Smooth muscle cell (in vitro differentiated cells): ENCODE data around the gene SLC25A12. TPM values are rescaled to one million over a fixed set of nuclear protein-coding genes. Genes with fewer than 3 reads are reported as not detected.

Experiments used
- DNase-seq: peaks from one replicate; lab custom pipeline; 2025; ENCODE audit not compliant: unreplicated experiment; lab: John Stamatoyannopoulos, UW
- H2AFZ ChIP-seq: fragments of 200-600 bp; sonication (generic); 2 replicates; pipeline ENCODE4 v1.6.0; 2016; ENCODE audit warnings: antibody characterized with exemption, low read depth, mild to moderate bottlenecking
- H3F3A ChIP-seq: fragments of 200-600 bp; sonication (generic); 2 replicates; pipeline ENCODE4 v1.6.0; 2017; ENCODE audit warnings: antibody characterized with exemption, low read depth
- H3K27ac ChIP-seq: fragments of 200-600 bp; sonication (generic); 2 replicates; pipeline ENCODE4 v1.5.1; 2016; ENCODE audit warnings: low read depth, mild to moderate bottlenecking
- H3K27me3 ChIP-seq: fragments of 200-600 bp; sonication (generic); 2 replicates; pipeline ENCODE4 v1.6.1; 2016; ENCODE audit warnings: low read depth, mild to moderate bottlenecking
- H3K36me3 ChIP-seq: fragments of 200-600 bp; sonication (generic); 2 replicates; pipeline ENCODE4 v1.5.1; 2016; ENCODE audit warnings: low read depth
- H3K4me1 ChIP-seq: fragments of 200-600 bp; sonication (generic); 2 replicates; pipeline ENCODE4 v1.5.1; 2016; ENCODE audit warnings: low read depth
- H3K4me2 ChIP-seq: fragments of 200-600 bp; sonication (generic); 2 replicates; pipeline ENCODE4 v1.6.0; 2016; ENCODE audit warnings: mild to moderate bottlenecking
- H3K4me3 ChIP-seq: fragments of 200-600 bp; sonication (generic); 2 replicates; pipeline ENCODE4 v1.5.1; 2016; ENCODE audit warnings: mild to moderate bottlenecking
- H3K79me2 ChIP-seq: fragments of 200-600 bp; sonication (generic); 2 replicates; pipeline ENCODE4 v1.6.0; 2016; ENCODE audit warnings: low read depth, mild to moderate bottlenecking
- H3K9ac ChIP-seq: fragments of 200-600 bp; sonication (generic); 2 replicates; pipeline ENCODE4 v1.6.0; 2016; ENCODE audit warnings: low read depth
- H3K9me3 ChIP-seq: fragments of 200-600 bp; sonication (generic); replicated peaks from 2 replicates; pipeline ENCODE4 v1.5.1; 2016; ENCODE audit warnings: low read depth
- H4K20me1 ChIP-seq: fragments of 200-600 bp; sonication (generic); 2 replicates; pipeline ENCODE4 v1.6.0; 2016; ENCODE audit warnings: low read depth
- CTCF ChIP-seq: fragments of 200-600 bp; sonication (generic); IDR thresholded peaks from 2 replicates; pipeline ENCODE4 v1.5.1; 2017; ENCODE audit warnings: borderline replicate concordance, mild to moderate bottlenecking, antibody characterized with exemption; ENCODE audit not compliant: insufficient read depth, poor library complexity, severe bottlenecking
- WGBS: methylation state at CpG from one replicate; pipeline ENCODE4 v1.1.7; 2016; ENCODE audit warnings: low lambda C conversion rate; 5-methylcytosine and 5-hydroxymethylcytosine counted together
- polyA plus RNA-seq: library from polyadenylated mRNA; unstranded; fragments of >200 nt; fragmentation: Nextera tagmentation; extraction: Ambion mirVana; gene quantifications from 2 replicates; pipeline ENCODE4 v1.2.1, GENCODE V29; 2016
- total RNA-seq: library from RNA; depleted of rRNA; stranded (reverse); fragments of >200 nt; gene quantifications from 2 replicates; pipeline ENCODE4 v1.2.3, GENCODE V29; 2014

Gene SLC25A12
- total and polyA plus RNA-seq, 2 experiments from 2014 or later, result 10.5 to 22.4 TPM

GRCh38 chr2:171800639-171801038 lies 93.4 kb downstream of the SLC25A12 start:
- Histone ChIP-seq H3K9ac (no peak overlapping the region), H2AFZ (no peak overlapping the region), H3K79me2 (no peaks in the 10 kb centered on the region), H3F3A (no peaks in the 10 kb centered on the region), H3K4me3 (no peak overlapping the region), H3K27me3 (no peaks in the 10 kb centered on the region), H4K20me1 (no peaks in the 10 kb centered on the region), H3K4me2 (no peak overlapping the region), H3K9me3 (no peaks in the 10 kb centered on the region), H3K36me3 (no peaks in the 10 kb centered on the region), H3K4me1 (peaks cover 27% of the 10 kb centered on the region), H3K27ac (no peak overlapping the region)
- WGBS, result 88% methylated on average over 5 of the region's 5 CpGs
- no peak for DNase-seq
- TF ChIP-seq CTCF, result no peak

GRCh38 chr2:171798156-171798820 lies 95.8 kb downstream of the SLC25A12 start:
- peak overlapping the region; percentile 55 for H3K9ac ChIP-seq
- H3K27ac ChIP-seq, result peak overlapping the region; percentile 73
- no peak for DNase-seq

GRCh38 chr2:171794918-171795317 lies 99.1 kb downstream of the SLC25A12 start:
- H3K36me3 ChIP-seq, result no peaks in the 10 kb centered on the region
- H3K4me2 ChIP-seq, result no peak overlapping the region
- DNase-seq, result no peak
- no peak overlapping the region for H2AFZ ChIP-seq
- H3K4me3 ChIP-seq, result no peak overlapping the region
- H4K20me1 ChIP-seq, result no peaks in the 10 kb centered on the region
- H3K27ac ChIP-seq, result no peak overlapping the region
- peaks cover 65% of the 10 kb centered on the region for H3K4me1 ChIP-seq
- WGBS, result 54% methylated on average over 4 of the region's 4 CpGs
- TF ChIP-seq CTCF, result no peak
- no peaks in the 10 kb centered on the region for H3K27me3 ChIP-seq
- no peaks in the 10 kb centered on the region for H3K9me3 ChIP-seq
- H3K79me2 ChIP-seq, result no peaks in the 10 kb centered on the region
- no peaks in the 10 kb centered on the region for H3F3A ChIP-seq
- no peak overlapping the region for H3K9ac ChIP-seq

More at GRCh38 chr2:171798156-171798820, 95.8 kb downstream of the SLC25A12 start:
- no peaks in the 10 kb centered on the region for H3K79me2 ChIP-seq
- no peak for TF ChIP-seq CTCF
- no peaks in the 10 kb centered on the region for H3F3A ChIP-seq
- H3K4me1 ChIP-seq, result peaks cover 49% of the 10 kb centered on the region
- no peaks in the 10 kb centered on the region for H4K20me1 ChIP-seq
- H3K36me3 ChIP-seq, result no peaks in the 10 kb centered on the region
- no peaks in the 10 kb centered on the region for H3K27me3 ChIP-seq
- no peak overlapping the region for H2AFZ ChIP-seq
- H3K9me3 ChIP-seq, result no peaks in the 10 kb centered on the region
- no peak overlapping the region for H3K4me3 ChIP-seq
- peak overlapping the region; percentile 44 for H3K4me2 ChIP-seq
- WGBS, result 50% methylated on average over 6 of the region's 6 CpGs
